Kidney (tissue), 14 donors: ENCODE results near the gene UBAP1. TPM values are rescaled to one million over a fixed set of nuclear protein-coding genes. Genes with fewer than 3 reads are reported as not detected.
A peak's percentile ranks its signal among the peaks of the same experiment; 100 is the strongest.

Source experiments
- DNase-seq, 5 donors: peaks; one replicate each; pipeline ENCODE4 v3.0.0-alpha.2; 2013 to 2020
- FAIRE-seq: peaks from 2 replicates; lab custom pipeline; 2012; peaks lifted over from hg19 to GRCh38; lab: Jason Lieb, UNC
- H3K27ac ChIP-seq, 2 donors: one replicate each; pipeline ENCODE4 v1.7.0; 2013; ENCODE audit warnings: low read depth in 2 of 2, low read length in 2 of 2, inconsistent platforms in 1 of 2
- H3K27me3 ChIP-seq: one replicate; pipeline ENCODE4 v1.7.1; 2013; ENCODE audit warnings: low read length, inconsistent platforms; ENCODE audit not compliant: control insufficient read depth, insufficient read depth
- H3K36me3 ChIP-seq, 3 donors: one replicate each; pipeline versions ENCODE4 v1.7.0 to v1.7.1; 2013; ENCODE audit warnings: low read length in 3 of 3, control low read depth in 1 of 3, inconsistent platforms in 1 of 3; ENCODE audit not compliant: insufficient read depth in 3 of 3, control insufficient read depth in 2 of 3
- H3K4me1 ChIP-seq, 3 donors: one replicate each; pipeline versions ENCODE4 v1.7.0 to v1.7.1; 2013; ENCODE audit warnings: low read length in 3 of 3, inconsistent platforms in 1 of 3, low read depth in 1 of 3; ENCODE audit not compliant: control insufficient read depth in 2 of 3, insufficient read depth in 2 of 3
- H3K4me3 ChIP-seq, 3 donors: one replicate each; pipeline versions ENCODE4 v1.7.0 to v1.8.1; 2013; ENCODE audit warnings: low read length in 3 of 3, control low read depth in 1 of 3, inconsistent platforms in 1 of 3
- H3K9ac ChIP-seq, 3 donors: one replicate each; pipeline versions ENCODE4 v1.7.0 to v1.7.1; 2013; ENCODE audit warnings: low read length in 3 of 3, control low read depth in 1 of 3, inconsistent platforms in 1 of 3
- H3K9me3 ChIP-seq, 3 donors: one replicate each; pipeline versions ENCODE4 v1.7.0 to v1.7.1; 2013; ENCODE audit warnings: low read length in 3 of 3, control low read depth in 1 of 3, inconsistent platforms in 1 of 3; ENCODE audit not compliant: control insufficient read depth in 2 of 3, insufficient read depth in 1 of 3
- intact Hi-C: fragments of 100-400 bp; cut with DNase I; formaldehyde crosslinking; loops from one replicate; pipeline ENCODE4 v1.11.1; 2022
- polyA plus RNA-seq: library from polyadenylated mRNA; stranded (reverse); fragments of 350-450 nt; fragmentation: Illumina TruSeq; extraction: RNeasy Lipid Tissue Mini Kit (QIAGEN cat#74804); gene quantifications from one replicate; pipeline ENCODE4 v1.2.3, GENCODE V29; 2014; ENCODE audit warnings: low read depth, low replicate concordance; ENCODE audit not compliant: insufficient read depth
- total RNA-seq: library from RNA; stranded (reverse); fragmentation: NEBNext Ultra II Directional; extraction: Animal tissue kit (Norgen Biotek cat#: 25700); gene quantifications from one replicate; pipeline ENCODE4 v1.2.1, GENCODE V29; 2021
- TF ChIP-seq, protein P1 (sequence below): IDR thresholded peaks from 3 replicates; pipeline ENCODE4 v1.5.1; 2012; ENCODE audit warnings: mild to moderate bottlenecking, moderate library complexity, borderline replicate concordance; ENCODE audit not compliant: insufficient read depth; ENCODE audit errors: extremely low read depth
- donor health status: control.
- donor health status: control.
- donor health status: control.
- donor health status: control.
- donor health status: control.
- donor health status: DM: yes; HTN: yes; CAD: no.
- donor health status: Normal renal cell carcinoma (clear cell type).

Gene UBAP1
- total and polyA plus RNA-seq, 2 donors from 2014 or later, result 39.4 to 53.8 TPM

DNA sequence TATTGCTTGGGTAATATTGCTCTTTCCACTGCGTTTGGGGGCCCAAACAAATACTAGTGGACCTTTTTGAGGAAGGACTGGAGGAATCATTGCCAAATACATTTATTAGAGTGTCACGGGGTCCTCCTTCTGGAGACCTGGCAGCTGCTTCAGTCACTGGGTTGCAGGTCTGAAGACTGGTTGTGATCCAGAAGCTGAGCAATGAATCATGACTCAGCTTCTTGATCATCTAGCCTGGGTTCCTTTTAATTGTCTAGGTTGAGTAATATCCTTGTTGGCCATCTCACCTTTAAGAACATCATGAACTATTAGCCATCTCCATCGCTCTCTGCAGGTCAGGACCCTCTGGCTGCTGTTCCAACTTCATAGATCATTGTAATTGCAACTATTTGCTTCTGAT is 15.4 kb upstream of the UBAP1 start:
- intact Hi-C loops, result no loop called here
- Histone ChIP-seq H3K4me3 (no peak overlapping the region), H3K9me3 (no peaks in the 10 kb centered on the region), H3K27me3 (no peaks in the 10 kb centered on the region), H3K27ac (no peak overlapping the region), H3K4me1 (no peaks in the 10 kb centered on the region), H3K36me3 (no peaks in the 10 kb centered on the region), H3K9ac (no peak overlapping the region)
- no peak for DNase-seq
- FAIRE-seq, result no peak
- TF ChIP-seq, protein P1, sequence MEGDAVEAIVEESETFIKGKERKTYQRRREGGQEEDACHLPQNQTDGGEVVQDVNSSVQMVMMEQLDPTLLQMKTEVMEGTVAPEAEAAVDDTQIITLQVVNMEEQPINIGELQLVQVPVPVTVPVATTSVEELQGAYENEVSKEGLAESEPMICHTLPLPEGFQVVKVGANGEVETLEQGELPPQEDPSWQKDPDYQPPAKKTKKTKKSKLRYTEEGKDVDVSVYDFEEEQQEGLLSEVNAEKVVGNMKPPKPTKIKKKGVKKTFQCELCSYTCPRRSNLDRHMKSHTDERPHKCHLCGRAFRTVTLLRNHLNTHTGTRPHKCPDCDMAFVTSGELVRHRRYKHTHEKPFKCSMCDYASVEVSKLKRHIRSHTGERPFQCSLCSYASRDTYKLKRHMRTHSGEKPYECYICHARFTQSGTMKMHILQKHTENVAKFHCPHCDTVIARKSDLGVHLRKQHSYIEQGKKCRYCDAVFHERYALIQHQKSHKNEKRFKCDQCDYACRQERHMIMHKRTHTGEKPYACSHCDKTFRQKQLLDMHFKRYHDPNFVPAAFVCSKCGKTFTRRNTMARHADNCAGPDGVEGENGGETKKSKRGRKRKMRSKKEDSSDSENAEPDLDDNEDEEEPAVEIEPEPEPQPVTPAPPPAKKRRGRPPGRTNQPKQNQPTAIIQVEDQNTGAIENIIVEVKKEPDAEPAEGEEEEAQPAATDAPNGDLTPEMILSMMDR, result no peak

DNA sequence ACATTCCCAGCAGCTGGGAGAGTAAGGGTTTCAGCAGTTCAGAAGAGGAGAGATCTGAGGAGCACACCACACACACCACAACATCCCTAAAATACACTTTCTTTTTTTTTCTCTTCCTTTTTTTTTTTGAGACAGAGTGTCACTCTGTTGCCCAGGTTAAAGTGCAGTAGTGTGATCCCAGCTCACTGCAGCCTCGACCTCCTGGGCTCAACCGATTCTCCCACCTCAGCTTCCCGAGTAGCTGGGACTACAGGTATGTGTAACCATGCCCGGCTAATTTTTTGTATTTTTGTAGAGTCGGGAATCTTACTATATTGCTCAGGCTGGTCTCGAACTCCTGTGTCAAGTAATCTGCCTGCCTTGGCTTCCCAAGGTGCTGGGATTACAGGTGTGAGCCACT is 9.7 kb upstream of the UBAP1 start:
- no peak overlapping the region for H3K27ac ChIP-seq
- H3K27me3 ChIP-seq, result no peaks in the 10 kb centered on the region
- no peak overlapping the region for H3K9ac ChIP-seq
- no peak for DNase-seq
- intact Hi-C loops, result no loop called here
- peaks cover 0 to 4% (median 3%) of the 10 kb centered on the region in 3 donors for H3K4me1 ChIP-seq
- H3K9me3 ChIP-seq, result no peaks in the 10 kb centered on the region
- H3K4me3 ChIP-seq, result no peak overlapping the region
- no peak for FAIRE-seq
- H3K36me3 ChIP-seq, result no peaks in the 10 kb centered on the region
- TF ChIP-seq, protein P1, result no peak

DNA sequence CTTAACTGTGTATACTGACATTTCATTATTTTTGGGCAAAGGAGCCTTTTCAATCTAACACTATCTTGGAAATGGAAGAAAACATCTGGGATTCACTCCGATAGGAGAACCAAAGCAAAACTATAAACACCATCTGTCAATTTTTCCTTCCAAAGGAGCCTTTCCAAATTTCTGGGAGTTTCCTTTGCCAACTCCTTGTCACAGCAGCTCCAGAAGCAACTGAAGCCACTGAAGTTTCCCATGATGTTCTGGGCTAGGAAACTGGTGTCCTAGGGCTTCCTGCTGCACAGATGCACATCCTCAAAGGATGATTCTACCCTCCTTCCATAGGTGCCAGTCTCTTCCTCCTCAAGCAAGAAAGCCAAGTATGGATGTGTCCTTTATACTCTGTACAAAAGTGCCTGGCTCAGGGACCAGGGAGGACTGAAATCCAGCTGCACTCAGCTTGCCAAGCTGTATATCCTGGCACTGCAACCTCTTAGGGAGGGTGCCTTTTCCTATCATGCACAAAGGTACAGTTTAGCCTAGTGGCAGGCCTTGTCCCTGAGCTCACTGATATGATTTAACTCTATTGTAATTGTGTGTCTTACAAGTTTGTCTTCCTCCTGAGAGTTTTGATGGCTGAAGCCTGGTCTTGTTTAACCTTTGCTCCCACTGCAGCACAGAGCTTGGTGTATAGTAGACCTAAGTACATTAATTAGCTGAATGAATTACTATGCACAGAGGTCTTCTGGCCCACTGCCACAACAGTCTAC is 8.4 kb upstream of the UBAP1 start:
- H3K36me3 ChIP-seq, result no peaks in the 10 kb centered on the region
- H3K27me3 ChIP-seq, result no peaks in the 10 kb centered on the region
- intact Hi-C loops, result no loop called here
- H3K9ac ChIP-seq, result no peak overlapping the region
- no peak overlapping the region for H3K27ac ChIP-seq
- peak in 3 of 5 donors; percentile 21 to 74 (median 36) for DNase-seq
- peaks cover 0 to 4% (median 3%) of the 10 kb centered on the region in 3 donors for H3K4me1 ChIP-seq
- TF ChIP-seq, protein P1, result no peak
- H3K9me3 ChIP-seq, result no peaks in the 10 kb centered on the region
- FAIRE-seq, result no peak
- no peak overlapping the region for H3K4me3 ChIP-seq
